IMR-90 (cell line): ENCODE measurements around the gene CLDN24. TPM values are rescaled to one million over a fixed set of nuclear protein-coding genes. Genes with fewer than 3 reads are reported as not detected.

Experiments used
- ATAC-seq: fragments of 200-7000 bp; cut with Tn5 transposase; 2 replicates; pipeline ENCODE4 v1.9.1; 2020; ENCODE audit warnings: low read depth, mild to moderate bottlenecking, moderate library complexity
- BruUV-seq: library from RNA; stranded (reverse); fragments of 400-500 nt; replicated peaks from 2 replicates; lab custom pipeline; 2021; lab: Mats Ljungman, UMichigan
- CTCF ChIA-PET: fragments of 300-600 bp; formaldehyde crosslinking; extraction: SDS; loops from one replicate; lab custom pipeline; 2021; ENCODE audit warnings: antibody characterized with exemption; lab: Yijun Ruan, JAX
- POLR2A ChIA-PET: fragments of 300-600 bp; sonication (Branson Sonifier 250); formaldehyde crosslinking; loops from one replicate; lab custom pipeline; 2022; ENCODE audit warnings: antibody characterized with exemption; ENCODE audit not compliant: unreplicated experiment; lab: Charles Lee
- DNase-seq: peaks from one replicate; pipeline ENCODE4 v3.0.0; 2013
- H2AFZ ChIP-seq: replicated peaks from 2 replicates; pipeline ENCODE3; 2013; ENCODE audit warnings: low read length, mild to moderate bottlenecking; ENCODE audit not compliant: poor library complexity
- H2AK5ac ChIP-seq: 2 replicates; pipeline ENCODE4 v1.6.1; 2013; ENCODE audit warnings: low read depth, low read length, inconsistent platforms
- H2AK9ac ChIP-seq: replicated peaks from 2 replicates; pipeline ENCODE3; 2013; ENCODE audit warnings: mild to moderate bottlenecking, low read depth, low read length, moderate library complexity; ENCODE audit not compliant: poor library complexity
- H2BK120ac ChIP-seq: 2 replicates; pipeline ENCODE4 v1.6.1; 2013; ENCODE audit warnings: low read depth, low read length, inconsistent platforms
- H2BK15ac ChIP-seq: 3 replicates; pipeline ENCODE4 v1.6.1; 2013; ENCODE audit warnings: low read depth, low read length, inconsistent platforms
- H2BK20ac ChIP-seq: 2 replicates; pipeline ENCODE4 v1.6.1; 2013; ENCODE audit warnings: low read depth, mild to moderate bottlenecking, inconsistent platforms, low read length, moderate library complexity
- H2BK5ac ChIP-seq: 2 replicates; pipeline ENCODE4 v1.6.1; 2013; ENCODE audit warnings: mild to moderate bottlenecking, low read depth, low read length, inconsistent platforms; ENCODE audit not compliant: poor library complexity, severe bottlenecking
- H3K14ac ChIP-seq: replicated peaks from 2 replicates; pipeline ENCODE4 v1.6.1; 2013; ENCODE audit warnings: low read depth, low read length, inconsistent platforms
- H3K18ac ChIP-seq: 2 replicates; pipeline ENCODE4 v1.6.1; 2013; ENCODE audit warnings: low read depth, low read length, control low read depth
- H3K23ac ChIP-seq: 2 replicates; pipeline ENCODE4 v1.6.1; 2013; ENCODE audit warnings: low read depth, low read length, inconsistent platforms
- H3K27ac ChIP-seq: 2 replicates; pipeline ENCODE4 v1.5.1; 2013; ENCODE audit warnings: mild to moderate bottlenecking, control low read depth, low read length; ENCODE audit not compliant: insufficient read depth
- H3K27me3 ChIP-seq: 2 replicates; pipeline ENCODE4 v1.6.1; 2013; ENCODE audit warnings: low read length; ENCODE audit not compliant: control insufficient read depth, insufficient read depth
- H3K36me3 ChIP-seq: 2 replicates; pipeline ENCODE4 v1.6.1; 2013; ENCODE audit warnings: low read length, mixed read lengths; ENCODE audit not compliant: control insufficient read depth, insufficient read depth
- H3K4ac ChIP-seq: 2 replicates; pipeline ENCODE4 v1.6.1; 2013; ENCODE audit warnings: low read depth, low read length, inconsistent platforms
- H3K4me1 ChIP-seq: 2 replicates; pipeline ENCODE4 v1.6.1; 2013; ENCODE audit warnings: low read length, mixed read lengths; ENCODE audit not compliant: control insufficient read depth, insufficient read depth
- H3K4me2 ChIP-seq: 2 replicates; pipeline ENCODE4 v1.6.1; 2013; ENCODE audit warnings: low read depth, mild to moderate bottlenecking, control low read depth, low read length, moderate library complexity
- H3K4me3 ChIP-seq: 2 replicates; pipeline ENCODE4 v1.5.1; 2013; ENCODE audit warnings: low read depth, mild to moderate bottlenecking, control low read depth, low read length, moderate library complexity; ENCODE audit not compliant: insufficient read depth
- H3K56ac ChIP-seq: 2 replicates; pipeline ENCODE4 v1.6.1; 2013; ENCODE audit warnings: low read length, inconsistent platforms; ENCODE audit not compliant: insufficient read depth; ENCODE audit errors: extremely low read depth
- H3K79me1 ChIP-seq, 2 experiments: 2 replicates each; pipeline ENCODE4 v1.6.1; 2013; ENCODE audit warnings: low read length in 2 of 2, inconsistent platforms in 1 of 2, low read depth in 1 of 2
- H3K9ac ChIP-seq: 2 replicates; pipeline ENCODE4 v1.6.1; 2013; ENCODE audit warnings: low read depth, low read length, control low read depth
- H3K9me1 ChIP-seq: 2 replicates; pipeline ENCODE4 v1.6.1; 2013; ENCODE audit warnings: low read length, inconsistent platforms; ENCODE audit not compliant: insufficient read depth
- H3K9me3 ChIP-seq: 2 replicates; pipeline ENCODE4 v1.6.1; 2013; ENCODE audit warnings: low read length; ENCODE audit not compliant: control insufficient read depth, insufficient read depth
- H4K20me1 ChIP-seq: 2 replicates; pipeline ENCODE4 v1.6.1; 2013; ENCODE audit warnings: low read length, inconsistent platforms; ENCODE audit not compliant: insufficient read depth
- H4K5ac ChIP-seq: 2 replicates; pipeline ENCODE4 v1.6.1; 2013; ENCODE audit warnings: mild to moderate bottlenecking, low read depth, low read length, control low read depth
- H4K8ac ChIP-seq, 2 experiments: 2 replicates each; pipeline ENCODE4 v1.6.1; 2013; ENCODE audit warnings: low read depth in 2 of 2, low read length in 2 of 2, control low read depth in 1 of 2, inconsistent platforms in 1 of 2
- H4K91ac ChIP-seq: 2 replicates; pipeline ENCODE4 v1.6.1; 2013; ENCODE audit warnings: low read depth, low read length, inconsistent platforms; ENCODE audit not compliant: insufficient read depth
- BHLHE40 ChIP-seq: fragments of 150-350 bp; IDR thresholded peaks from 2 replicates; pipeline ENCODE4 v1.6.1; 2016; ENCODE audit warnings: mild to moderate bottlenecking, low read depth, low read length
- CHD1 ChIP-seq: IDR thresholded peaks from 2 replicates; pipeline ENCODE4 v1.6.1; 2012; ENCODE audit warnings: low read depth, low read length, improper control_type of control experiment
- MAFK ChIP-seq: IDR thresholded peaks from 2 replicates; pipeline ENCODE4 v1.6.1; 2012; ENCODE audit warnings: low read depth, low read length, improper control_type of control experiment
- MAZ ChIP-seq: IDR thresholded peaks from 2 replicates; pipeline ENCODE4 v1.6.1; 2012; ENCODE audit warnings: low read depth, mild to moderate bottlenecking, low read length, improper control_type of control experiment, moderate library complexity, borderline replicate concordance
- NFE2L2 ChIP-seq: fragments of 150-350 bp; IDR thresholded peaks from 2 replicates; pipeline ENCODE4 v1.6.1; 2016; ENCODE audit warnings: low read depth, mild to moderate bottlenecking, low read length
- POLR2A ChIP-seq: IDR thresholded peaks from 2 replicates; pipeline ENCODE4 v1.6.1; 2012; ENCODE audit warnings: mild to moderate bottlenecking, low read depth, low read length
- RAD21 ChIP-seq: IDR thresholded peaks from 2 replicates; pipeline ENCODE4 v1.6.1; 2012; ENCODE audit warnings: low read length, improper control_type of control experiment
- RCOR1 ChIP-seq: IDR thresholded peaks from 2 replicates; pipeline ENCODE4 v1.6.1; 2012; ENCODE audit warnings: mild to moderate bottlenecking, low read length, improper control_type of control experiment; ENCODE audit not compliant: insufficient replicate concordance
- RFX5 ChIP-seq: IDR thresholded peaks from 2 replicates; pipeline ENCODE4 v1.8.0; 2012; ENCODE audit warnings: low read depth, mild to moderate bottlenecking, low read length, moderate library complexity
- SMC3 ChIP-seq: fragments of 150-350 bp; IDR thresholded peaks from 2 replicates; pipeline ENCODE4 v1.6.1; 2016; ENCODE audit warnings: low read depth, mild to moderate bottlenecking, antibody characterized with exemption, low read length, moderate library complexity
- whole genome bisulfite sequencing, 2 experiments: methylation state at CpG; one replicate each; pipeline versions ENCODE4 v1.1.5 to v1.1.7; 2013; ENCODE audit warnings: missing lambda C conversion rate in 2 of 2; ENCODE audit not compliant: insufficient read length in 1 of 2; ENCODE audit errors: extremely low coverage in 2 of 2; 5-methylcytosine and 5-hydroxymethylcytosine counted together
- dilution Hi-C: fragments of 300-500 bp; cut with HindIII; formaldehyde crosslinking; loops from one replicate; pipeline ENCODE4 v1.14.3; 2018; ENCODE audit warnings: low sequenced_read_pairs; ENCODE audit not compliant: unreplicated experiment
- in situ Hi-C: fragments of 300-500 bp; cut with MboI; formaldehyde crosslinking; loops from 3 replicates; pipeline ENCODE4 v1.14.3; 2019; ENCODE audit warnings: low sequenced_read_pairs, inconsistent platforms, mixed read lengths
- intact Hi-C: fragments of 100-400 bp; cut with micrococcal nuclease; formaldehyde crosslinking; loops from 2 replicates; pipeline ENCODE4 v1.10.0; 2022
- polyA plus RNA-seq, 3 experiments: library from polyadenylated mRNA; depleted of rRNA; stranded (reverse); fragments of >200 nt; gene quantifications; 2 replicates each; pipeline ENCODE4 v1.2.3, GENCODE V29; 2012; ENCODE audit warnings: low replicate concordance in 1 of 3
- total RNA-seq: library from RNA; depleted of rRNA; stranded (reverse); fragments of >200 nt; gene quantifications from 2 replicates; pipeline ENCODE4 v1.2.3, GENCODE V29; 2012
- TF ChIP-seq, protein P1 (sequence below): fragments of 150-350 bp; IDR thresholded peaks from 2 replicates; pipeline ENCODE4 v1.6.1; 2016; ENCODE audit warnings: low read depth, mild to moderate bottlenecking, low read length, moderate library complexity, borderline replicate concordance
- TF ChIP-seq, protein P2 (sequence below): fragments of 150-350 bp; IDR thresholded peaks from 2 replicates; pipeline ENCODE4 v1.6.1; 2017; ENCODE audit warnings: mild to moderate bottlenecking, antibody characterized with exemption, low read length, low read depth
- TF ChIP-seq, protein P3 (sequence below): conservative IDR thresholded peaks from 2 replicates; pipeline ENCODE4 v1.5.1; 2012; ENCODE audit warnings: mild to moderate bottlenecking, low read depth, low read length, improper control_type of control experiment

The CLDN24 gene
- total and polyA plus RNA-seq, 2 of the 4 experiments (the other 2 are of a cell fraction), result not detected

DNA sequence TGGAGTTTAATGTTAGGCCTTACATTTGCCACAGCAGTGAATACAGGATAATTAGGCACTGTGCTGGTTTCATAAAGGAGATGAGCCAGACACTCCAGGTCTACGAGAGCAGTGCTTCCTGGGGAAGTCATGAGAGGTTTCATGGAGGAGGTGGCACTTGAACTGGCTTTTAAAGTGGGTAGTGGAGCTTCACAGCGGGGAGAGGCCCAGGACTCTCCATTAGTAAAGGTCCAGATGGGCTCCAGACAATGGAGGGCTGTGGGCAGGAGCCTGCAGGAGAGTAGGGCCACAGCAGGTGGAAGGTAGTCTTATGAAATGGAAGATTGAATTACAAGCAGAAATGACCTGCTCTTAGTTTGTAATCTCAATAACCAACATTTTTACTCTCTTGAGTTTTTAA, 31.2 kb downstream of the CLDN24 start:
- in situ Hi-C loops (no loop called here), dilution Hi-C loops (no loop called here), intact Hi-C loops (no loop called here)
- Histone ChIP-seq H3K4me1 (peaks cover under 1% of the 10 kb centered on the region; the same call in 1 of the 2 replicates), H3K4me2 (no peak overlapping the region), H3K23ac (no peak overlapping the region), H3K9me1 (peaks cover 13% of the 10 kb centered on the region), H3K18ac (no peak overlapping the region), H3K4me3 (no peak overlapping the region), H3K4ac (no peak overlapping the region), H3K14ac (no peak overlapping the region), H2AK5ac (no peak overlapping the region), H4K91ac (no peak overlapping the region), H2BK120ac (no peak overlapping the region), H2AFZ (no peak overlapping the region), H4K5ac (no peak overlapping the region), H3K9me3 (no peaks in the 10 kb centered on the region), H3K79me1 (peaks cover 0 to 14% of the 10 kb centered on the region in 2 experiments; a peak in 2 of 4 replicates), H3K36me3 (peaks cover 46% of the 10 kb centered on the region), H3K56ac (no peak overlapping the region), H2BK20ac (no peak overlapping the region), H2BK15ac (no peak overlapping the region), H4K20me1 (0 out of 2 replicates have a peak, but pooled peaks cover under 1% of the 10 kb centered on the region), H2BK5ac (no peak overlapping the region), H2AK9ac (no peak overlapping the region), H3K27me3 (no peaks in the 10 kb centered on the region), H3K9ac (no peak overlapping the region), H4K8ac (no peak overlapping the region), H3K27ac (no peak overlapping the region)
- POLR2A ChIA-PET, result no interaction called here
- CTCF ChIA-PET, result interaction anchor here (0.7 kb wide), 1 partner anchor 16 kb away, joined by 6 read pairs; no protein-coding TSS in a partner anchor
- DNase-seq (no peak), ATAC-seq (no peak)
- no TSS peak for BruUV-seq
- TF ChIP-seq MAFK, result no peak
- no peak for TF ChIP-seq RFX5
- TF ChIP-seq RCOR1, result no peak
- no peak for TF ChIP-seq MAZ
- TF ChIP-seq, protein P1, sequence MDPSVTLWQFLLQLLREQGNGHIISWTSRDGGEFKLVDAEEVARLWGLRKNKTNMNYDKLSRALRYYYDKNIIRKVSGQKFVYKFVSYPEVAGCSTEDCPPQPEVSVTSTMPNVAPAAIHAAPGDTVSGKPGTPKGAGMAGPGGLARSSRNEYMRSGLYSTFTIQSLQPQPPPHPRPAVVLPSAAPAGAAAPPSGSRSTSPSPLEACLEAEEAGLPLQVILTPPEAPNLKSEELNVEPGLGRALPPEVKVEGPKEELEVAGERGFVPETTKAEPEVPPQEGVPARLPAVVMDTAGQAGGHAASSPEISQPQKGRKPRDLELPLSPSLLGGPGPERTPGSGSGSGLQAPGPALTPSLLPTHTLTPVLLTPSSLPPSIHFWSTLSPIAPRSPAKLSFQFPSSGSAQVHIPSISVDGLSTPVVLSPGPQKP, result no peak
- TF ChIP-seq SMC3, result no peak
- TF ChIP-seq BHLHE40, result no peak
- TF ChIP-seq, protein P2, sequence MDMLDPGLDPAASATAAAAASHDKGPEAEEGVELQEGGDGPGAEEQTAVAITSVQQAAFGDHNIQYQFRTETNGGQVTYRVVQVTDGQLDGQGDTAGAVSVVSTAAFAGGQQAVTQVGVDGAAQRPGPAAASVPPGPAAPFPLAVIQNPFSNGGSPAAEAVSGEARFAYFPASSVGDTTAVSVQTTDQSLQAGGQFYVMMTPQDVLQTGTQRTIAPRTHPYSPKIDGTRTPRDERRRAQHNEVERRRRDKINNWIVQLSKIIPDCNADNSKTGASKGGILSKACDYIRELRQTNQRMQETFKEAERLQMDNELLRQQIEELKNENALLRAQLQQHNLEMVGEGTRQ, result no peak
- no peak for TF ChIP-seq POLR2A
- no peak for TF ChIP-seq NFE2L2
- no peak for TF ChIP-seq CHD1
- TF ChIP-seq RAD21, result no peak
- TF ChIP-seq, protein P3, sequence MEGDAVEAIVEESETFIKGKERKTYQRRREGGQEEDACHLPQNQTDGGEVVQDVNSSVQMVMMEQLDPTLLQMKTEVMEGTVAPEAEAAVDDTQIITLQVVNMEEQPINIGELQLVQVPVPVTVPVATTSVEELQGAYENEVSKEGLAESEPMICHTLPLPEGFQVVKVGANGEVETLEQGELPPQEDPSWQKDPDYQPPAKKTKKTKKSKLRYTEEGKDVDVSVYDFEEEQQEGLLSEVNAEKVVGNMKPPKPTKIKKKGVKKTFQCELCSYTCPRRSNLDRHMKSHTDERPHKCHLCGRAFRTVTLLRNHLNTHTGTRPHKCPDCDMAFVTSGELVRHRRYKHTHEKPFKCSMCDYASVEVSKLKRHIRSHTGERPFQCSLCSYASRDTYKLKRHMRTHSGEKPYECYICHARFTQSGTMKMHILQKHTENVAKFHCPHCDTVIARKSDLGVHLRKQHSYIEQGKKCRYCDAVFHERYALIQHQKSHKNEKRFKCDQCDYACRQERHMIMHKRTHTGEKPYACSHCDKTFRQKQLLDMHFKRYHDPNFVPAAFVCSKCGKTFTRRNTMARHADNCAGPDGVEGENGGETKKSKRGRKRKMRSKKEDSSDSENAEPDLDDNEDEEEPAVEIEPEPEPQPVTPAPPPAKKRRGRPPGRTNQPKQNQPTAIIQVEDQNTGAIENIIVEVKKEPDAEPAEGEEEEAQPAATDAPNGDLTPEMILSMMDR, result no peak
- WGBS, 2 experiments, result 100% methylated on average over 1 of the region's 2 CpGs; no CpG with 5 or more reads in 1 of the 2 experiments
